Loucy (cell line): ENCODE measurements around the gene SPAG7.

Experiments
- EZH2phosphoT487 ChIP-seq: fragments of 200-600 bp; IDR thresholded peaks from 2 replicates; pipeline ENCODE4 v1.6.1; 2018; ENCODE audit warnings: antibody characterized with exemption, mild to moderate bottlenecking, moderate library complexity, borderline replicate concordance
- TF ChIP-seq, protein P1 (sequence below): fragments of 200-600 bp; sonication (generic); conservative IDR thresholded peaks from 2 replicates; pipeline ENCODE4 v1.5.1; 2014; ENCODE audit warnings: mild to moderate bottlenecking, antibody characterized with exemption, low read length

GRCh38 chr17:4945944-4946280 is 21.7 kb downstream of the SPAG7 start:
- TF ChIP-seq, protein P1, sequence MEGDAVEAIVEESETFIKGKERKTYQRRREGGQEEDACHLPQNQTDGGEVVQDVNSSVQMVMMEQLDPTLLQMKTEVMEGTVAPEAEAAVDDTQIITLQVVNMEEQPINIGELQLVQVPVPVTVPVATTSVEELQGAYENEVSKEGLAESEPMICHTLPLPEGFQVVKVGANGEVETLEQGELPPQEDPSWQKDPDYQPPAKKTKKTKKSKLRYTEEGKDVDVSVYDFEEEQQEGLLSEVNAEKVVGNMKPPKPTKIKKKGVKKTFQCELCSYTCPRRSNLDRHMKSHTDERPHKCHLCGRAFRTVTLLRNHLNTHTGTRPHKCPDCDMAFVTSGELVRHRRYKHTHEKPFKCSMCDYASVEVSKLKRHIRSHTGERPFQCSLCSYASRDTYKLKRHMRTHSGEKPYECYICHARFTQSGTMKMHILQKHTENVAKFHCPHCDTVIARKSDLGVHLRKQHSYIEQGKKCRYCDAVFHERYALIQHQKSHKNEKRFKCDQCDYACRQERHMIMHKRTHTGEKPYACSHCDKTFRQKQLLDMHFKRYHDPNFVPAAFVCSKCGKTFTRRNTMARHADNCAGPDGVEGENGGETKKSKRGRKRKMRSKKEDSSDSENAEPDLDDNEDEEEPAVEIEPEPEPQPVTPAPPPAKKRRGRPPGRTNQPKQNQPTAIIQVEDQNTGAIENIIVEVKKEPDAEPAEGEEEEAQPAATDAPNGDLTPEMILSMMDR, result no peak
- TF ChIP-seq EZH2phosphoT487, result no peak
